PFSK-1 (cell line): Measurements from ENCODE around the gene ANKRD37.

Source experiments
- FOXP2 ChIP-seq: optimal IDR thresholded peaks from 2 replicates; pipeline ENCODE3; 2011; ENCODE audit warnings: borderline replicate concordance, control low read depth, inconsistent platforms; ENCODE audit not compliant: insufficient read depth; ENCODE audit errors: extremely low read length, extremely low read depth
- POLR2AphosphoS5 ChIP-seq: IDR thresholded peaks from 2 replicates; pipeline ENCODE4 v1.6.1; 2012; ENCODE audit warnings: low read depth, mild to moderate bottlenecking, control low read depth, low read length, moderate library complexity
- SIN3A ChIP-seq: IDR thresholded peaks from 2 replicates; pipeline ENCODE4 v1.6.1; 2012; ENCODE audit warnings: mild to moderate bottlenecking, low read length, moderate library complexity, borderline replicate concordance; ENCODE audit not compliant: insufficient read depth
- TAF1 ChIP-seq: IDR thresholded peaks from 2 replicates; pipeline ENCODE4 v1.6.1; 2012; ENCODE audit warnings: low read length, control low read depth, borderline replicate concordance; ENCODE audit not compliant: insufficient read depth
- TF ChIP-seq, protein P1 (sequence below), 2 experiments: IDR thresholded peaks; 2 replicates each; pipeline versions ENCODE4 v1.6.1 to v1.8.0; 2011 to 2012; ENCODE audit warnings: low read depth in 2 of 2, low read length in 2 of 2, control low read depth in 1 of 2, inconsistent platforms in 1 of 2, mild to moderate bottlenecking in 1 of 2, moderate library complexity in 1 of 2; ENCODE audit not compliant: insufficient read depth in 1 of 2

The ANKRD37 gene

DNA sequence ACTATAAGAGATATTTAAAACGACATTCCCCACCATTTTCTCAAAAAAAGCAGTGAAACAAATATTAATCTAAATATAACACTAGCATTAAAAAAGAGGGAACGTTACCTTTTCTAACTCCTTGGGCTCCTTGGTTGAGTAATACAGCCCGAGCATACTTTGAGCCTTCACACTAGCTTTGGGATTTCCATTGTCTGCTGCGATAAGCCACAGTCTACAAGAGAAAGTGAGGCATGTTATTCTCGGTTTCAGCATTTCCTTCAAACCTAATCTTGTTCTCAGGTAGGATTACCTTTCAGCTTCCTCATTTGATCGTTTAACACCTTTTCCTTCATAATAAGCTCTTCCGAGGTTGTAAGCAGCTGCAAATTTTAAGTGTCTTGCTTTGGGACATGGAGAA lies 22.6 kb upstream of the ANKRD37 start:
- TF ChIP-seq POLR2AphosphoS5 (no peak), TAF1 (no peak)

- TF ChIP-seq SIN3A: no peak
- TF ChIP-seq FOXP2: no peak
- TF ChIP-seq POLR2AphosphoS5: no peak
- TF ChIP-seq, protein P1, sequence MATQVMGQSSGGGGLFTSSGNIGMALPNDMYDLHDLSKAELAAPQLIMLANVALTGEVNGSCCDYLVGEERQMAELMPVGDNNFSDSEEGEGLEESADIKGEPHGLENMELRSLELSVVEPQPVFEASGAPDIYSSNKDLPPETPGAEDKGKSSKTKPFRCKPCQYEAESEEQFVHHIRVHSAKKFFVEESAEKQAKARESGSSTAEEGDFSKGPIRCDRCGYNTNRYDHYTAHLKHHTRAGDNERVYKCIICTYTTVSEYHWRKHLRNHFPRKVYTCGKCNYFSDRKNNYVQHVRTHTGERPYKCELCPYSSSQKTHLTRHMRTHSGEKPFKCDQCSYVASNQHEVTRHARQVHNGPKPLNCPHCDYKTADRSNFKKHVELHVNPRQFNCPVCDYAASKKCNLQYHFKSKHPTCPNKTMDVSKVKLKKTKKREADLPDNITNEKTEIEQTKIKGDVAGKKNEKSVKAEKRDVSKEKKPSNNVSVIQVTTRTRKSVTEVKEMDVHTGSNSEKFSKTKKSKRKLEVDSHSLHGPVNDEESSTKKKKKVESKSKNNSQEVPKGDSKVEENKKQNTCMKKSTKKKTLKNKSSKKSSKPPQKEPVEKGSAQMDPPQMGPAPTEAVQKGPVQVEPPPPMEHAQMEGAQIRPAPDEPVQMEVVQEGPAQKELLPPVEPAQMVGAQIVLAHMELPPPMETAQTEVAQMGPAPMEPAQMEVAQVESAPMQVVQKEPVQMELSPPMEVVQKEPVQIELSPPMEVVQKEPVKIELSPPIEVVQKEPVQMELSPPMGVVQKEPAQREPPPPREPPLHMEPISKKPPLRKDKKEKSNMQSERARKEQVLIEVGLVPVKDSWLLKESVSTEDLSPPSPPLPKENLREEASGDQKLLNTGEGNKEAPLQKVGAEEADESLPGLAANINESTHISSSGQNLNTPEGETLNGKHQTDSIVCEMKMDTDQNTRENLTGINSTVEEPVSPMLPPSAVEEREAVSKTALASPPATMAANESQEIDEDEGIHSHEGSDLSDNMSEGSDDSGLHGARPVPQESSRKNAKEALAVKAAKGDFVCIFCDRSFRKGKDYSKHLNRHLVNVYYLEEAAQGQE (IDR thresholded peaks at IDR 0.05; ENCODE audit: insufficient read depth in 1 of 2, low read depth in 2 of 2, low read length in 2 of 2): no peak
- no peak for TF ChIP-seq TAF1
Measured at GRCh38 chr4:185374573-185374972, 22.1 kb upstream of the ANKRD37 start.

DNA sequence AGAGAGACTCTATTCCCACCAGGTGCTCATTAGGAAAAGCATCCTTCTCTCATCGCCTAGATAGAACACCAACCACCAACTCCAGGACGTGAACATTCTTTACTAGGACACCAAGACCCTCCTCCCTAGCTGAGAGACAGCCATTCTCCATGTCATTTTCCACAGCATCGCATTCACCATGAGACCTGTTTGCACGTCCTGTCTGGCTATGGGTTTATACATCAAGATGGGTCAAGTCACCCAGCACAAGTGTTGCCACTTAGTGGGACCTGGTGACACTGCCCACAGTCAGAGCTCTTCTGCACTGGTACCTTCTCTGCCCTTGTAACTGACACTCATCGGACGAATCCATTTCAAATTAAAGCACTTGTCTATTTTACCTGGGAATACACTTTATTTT lies 18.4 kb upstream of the ANKRD37 start:
- TF ChIP-seq FOXP2 (no peak), TAF1 (no peak), SIN3A (no peak), POLR2AphosphoS5 (no peak)
- TF ChIP-seq, protein P1 (IDR thresholded peaks at IDR 0.05; ENCODE audit: insufficient read depth in 1 of 2, low read depth in 2 of 2, low read length in 2 of 2): no peak

DNA sequence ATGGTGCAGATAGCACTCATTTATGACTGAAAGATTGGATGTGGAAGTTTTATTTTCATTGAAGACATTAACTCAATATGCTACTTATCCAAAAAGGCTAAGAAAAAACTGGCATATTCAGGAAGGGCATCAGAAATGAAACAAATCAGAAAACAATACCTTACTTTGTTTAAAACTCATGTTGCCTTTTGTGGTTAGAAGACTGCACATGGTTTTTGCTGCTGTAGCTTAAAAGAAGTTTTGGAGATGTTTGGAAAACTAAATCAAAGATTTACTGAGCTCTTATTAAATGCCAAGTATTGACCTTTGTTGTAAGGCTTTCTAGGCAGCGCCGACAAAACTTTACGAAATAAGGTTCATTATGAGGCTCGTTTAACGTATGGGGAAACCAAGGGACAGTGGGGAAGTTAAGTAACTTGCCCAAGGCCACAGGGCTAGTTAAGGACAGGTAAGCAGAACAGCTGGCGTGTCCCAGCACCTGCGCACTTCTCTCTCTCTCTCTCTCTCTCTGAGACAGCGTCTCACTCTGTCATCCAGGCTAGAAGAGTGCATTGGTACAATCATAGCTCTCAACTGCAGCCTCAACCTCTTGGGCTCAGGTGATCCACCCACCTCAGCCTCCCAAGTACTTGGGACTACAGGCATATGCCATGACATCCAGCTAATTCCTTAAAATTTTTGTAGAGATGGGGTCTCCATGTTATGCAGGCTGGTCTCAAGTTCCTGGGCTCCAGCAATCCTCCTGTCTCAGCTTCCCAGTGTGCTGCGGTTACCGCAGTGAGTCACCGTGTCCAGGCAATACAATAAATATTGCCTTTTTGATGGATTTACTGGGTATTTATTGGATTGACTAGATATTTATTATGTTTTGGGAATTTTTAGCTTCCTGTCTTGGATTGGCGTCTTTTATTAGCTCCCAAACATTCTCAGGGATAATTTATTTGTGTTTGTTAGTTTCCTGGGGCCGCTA lies 17.0 kb upstream of the ANKRD37 start:
- TF ChIP-seq SIN3A: no peak
- TF ChIP-seq, protein P1 (IDR thresholded peaks at IDR 0.05; ENCODE audit: insufficient read depth in 1 of 2, low read depth in 2 of 2, low read length in 2 of 2): no peak
- TF ChIP-seq TAF1: no peak
- TF ChIP-seq FOXP2: no peak
- TF ChIP-seq POLR2AphosphoS5: no peak

- TF ChIP-seq TAF1 (no peak), POLR2AphosphoS5 (no peak), SIN3A (no peak), FOXP2 (no peak)
- TF ChIP-seq, protein P1 (IDR thresholded peaks at IDR 0.05; ENCODE audit: insufficient read depth in 1 of 2, low read depth in 2 of 2, low read length in 2 of 2): no peak
Measured at GRCh38 chr4:185380320-185380719, 16.3 kb upstream of the ANKRD37 start.
